OCI-LY7 (cell line): ENCODE measurements around the gene SLC35G2.

Experiments
- EZH2phosphoT487 ChIP-seq: fragments of 200-600 bp; sonication (generic); IDR thresholded peaks from 2 replicates; pipeline ENCODE4 v1.6.1; 2018; ENCODE audit warnings: low read depth, borderline replicate concordance, mild to moderate bottlenecking, mixed run types, antibody characterized with exemption, low read length, moderate library complexity, mixed read lengths
- TF ChIP-seq, protein P1 (sequence below): fragments of 200-600 bp; sonication (generic); conservative IDR thresholded peaks from 2 replicates; pipeline ENCODE4 v1.5.1; 2014; ENCODE audit warnings: mild to moderate bottlenecking, antibody characterized with exemption, low read length, moderate library complexity, mixed read lengths

DNA sequence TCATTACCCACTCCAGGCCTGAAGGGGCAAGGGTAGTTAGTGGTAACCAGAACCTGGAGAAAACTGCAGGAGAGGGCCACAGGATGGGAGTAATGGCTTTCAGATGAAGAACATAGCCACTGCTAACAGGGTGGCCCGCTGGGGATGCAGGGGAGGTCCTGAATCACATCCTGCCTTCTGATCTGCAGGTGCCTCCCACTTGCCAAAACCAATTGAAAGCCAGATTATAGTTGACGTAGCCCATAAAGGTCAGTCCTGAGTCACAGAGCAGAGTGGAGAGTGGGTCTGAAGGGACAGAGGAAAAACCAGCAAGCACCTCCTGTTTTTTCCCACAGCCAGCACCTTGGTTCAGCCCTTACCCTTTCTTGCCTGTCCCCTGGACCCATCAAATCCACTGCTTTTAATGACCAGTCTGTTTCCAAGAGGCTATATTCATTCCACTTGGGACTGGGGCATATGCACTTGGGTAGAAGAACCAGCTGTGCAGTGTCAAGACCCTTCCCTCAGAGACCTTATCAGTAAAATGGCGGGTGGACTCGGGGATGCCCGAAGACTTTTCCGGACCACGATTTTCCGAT, 646 bp upstream of the SLC35G2 start:
- TF ChIP-seq, protein P1, sequence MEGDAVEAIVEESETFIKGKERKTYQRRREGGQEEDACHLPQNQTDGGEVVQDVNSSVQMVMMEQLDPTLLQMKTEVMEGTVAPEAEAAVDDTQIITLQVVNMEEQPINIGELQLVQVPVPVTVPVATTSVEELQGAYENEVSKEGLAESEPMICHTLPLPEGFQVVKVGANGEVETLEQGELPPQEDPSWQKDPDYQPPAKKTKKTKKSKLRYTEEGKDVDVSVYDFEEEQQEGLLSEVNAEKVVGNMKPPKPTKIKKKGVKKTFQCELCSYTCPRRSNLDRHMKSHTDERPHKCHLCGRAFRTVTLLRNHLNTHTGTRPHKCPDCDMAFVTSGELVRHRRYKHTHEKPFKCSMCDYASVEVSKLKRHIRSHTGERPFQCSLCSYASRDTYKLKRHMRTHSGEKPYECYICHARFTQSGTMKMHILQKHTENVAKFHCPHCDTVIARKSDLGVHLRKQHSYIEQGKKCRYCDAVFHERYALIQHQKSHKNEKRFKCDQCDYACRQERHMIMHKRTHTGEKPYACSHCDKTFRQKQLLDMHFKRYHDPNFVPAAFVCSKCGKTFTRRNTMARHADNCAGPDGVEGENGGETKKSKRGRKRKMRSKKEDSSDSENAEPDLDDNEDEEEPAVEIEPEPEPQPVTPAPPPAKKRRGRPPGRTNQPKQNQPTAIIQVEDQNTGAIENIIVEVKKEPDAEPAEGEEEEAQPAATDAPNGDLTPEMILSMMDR = no peak
- no peak for TF ChIP-seq EZH2phosphoT487
